ENCODE results near the gene RPS6KA1. TPM values are rescaled to one million over a fixed set of nuclear protein-coding genes. Genes with fewer than 3 reads are reported as not detected.

The RPS6KA1 gene
- total and polyA plus RNA-seq, 2 of the 8 experiments (the other 6 are each of a cell fraction or from before 2014, with no cell fraction given): 44.3 to 55.0 TPM

- TF ChIP-seq, protein P1, sequence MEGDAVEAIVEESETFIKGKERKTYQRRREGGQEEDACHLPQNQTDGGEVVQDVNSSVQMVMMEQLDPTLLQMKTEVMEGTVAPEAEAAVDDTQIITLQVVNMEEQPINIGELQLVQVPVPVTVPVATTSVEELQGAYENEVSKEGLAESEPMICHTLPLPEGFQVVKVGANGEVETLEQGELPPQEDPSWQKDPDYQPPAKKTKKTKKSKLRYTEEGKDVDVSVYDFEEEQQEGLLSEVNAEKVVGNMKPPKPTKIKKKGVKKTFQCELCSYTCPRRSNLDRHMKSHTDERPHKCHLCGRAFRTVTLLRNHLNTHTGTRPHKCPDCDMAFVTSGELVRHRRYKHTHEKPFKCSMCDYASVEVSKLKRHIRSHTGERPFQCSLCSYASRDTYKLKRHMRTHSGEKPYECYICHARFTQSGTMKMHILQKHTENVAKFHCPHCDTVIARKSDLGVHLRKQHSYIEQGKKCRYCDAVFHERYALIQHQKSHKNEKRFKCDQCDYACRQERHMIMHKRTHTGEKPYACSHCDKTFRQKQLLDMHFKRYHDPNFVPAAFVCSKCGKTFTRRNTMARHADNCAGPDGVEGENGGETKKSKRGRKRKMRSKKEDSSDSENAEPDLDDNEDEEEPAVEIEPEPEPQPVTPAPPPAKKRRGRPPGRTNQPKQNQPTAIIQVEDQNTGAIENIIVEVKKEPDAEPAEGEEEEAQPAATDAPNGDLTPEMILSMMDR (IDR thresholded peaks at IDR 0.05; ENCODE audit: control extremely low read depth in 1 of 3, insufficient read depth in 1 of 3, low read depth in 1 of 3, low read length in 3 of 3): no peak
- TF ChIP-seq NRF1 (IDR thresholded peaks at IDR 0.05; ENCODE audit: low read depth, low read length): no peak
- no peak for TF ChIP-seq TEAD4 (IDR thresholded peaks at IDR 0.05; ENCODE audit: low read depth, low read length)
- no peak for TF ChIP-seq PHF8 (conservative IDR thresholded peaks at IDR 0.05; ENCODE audit: low read depth, low read length)
- no peak for TF ChIP-seq POLR2AphosphoS5 (IDR thresholded peaks at IDR 0.05; ENCODE audit: low read depth, low read length)
- no peak for TF ChIP-seq CTBP2 (IDR thresholded peaks at IDR 0.05; ENCODE audit: borderline replicate concordance, insufficient read depth, insufficient read length, low read length)
- no peak for TF ChIP-seq SRF (IDR thresholded peaks at IDR 0.05; ENCODE audit: low read depth, low read length)
These were observed 19.3 kb downstream of the RPS6KA1 start (continued) for GRCh38 chr1:26548841-26549240.

Measured in H1 (cell line).